Activated CD8-positive, alpha-beta memory T cell treated with anti-CD3 and anti-CD28 coated beads for 36 hours (primary cell): ENCODE measurements around the gene JMJD1C. TPM values are rescaled to one million over a fixed set of nuclear protein-coding genes. Genes with fewer than 3 reads are reported as not detected.
"Not testable (repeated sequence)": the region's sequence is repeated elsewhere in the genome, so short reads cannot be mapped to it uniquely, and the experiment has no call there.

ENCODE experiments used
- CTCF ChIA-PET: fragments of 350-600 bp; sonication (Branson Sonifier 250); formaldehyde crosslinking; loops from one replicate; lab custom pipeline; 2021; ENCODE audit warnings: antibody characterized with exemption; lab: Charles Lee
- POLR2A ChIA-PET: fragments of 350-600 bp; sonication (Branson Sonifier 250); formaldehyde crosslinking; loops from one replicate; lab custom pipeline; 2021; ENCODE audit warnings: antibody characterized with exemption; lab: Charles Lee
- total RNA-seq, 2 experiments: library from RNA; stranded (reverse); gene quantifications; one replicate each; pipeline ENCODE4 v1.2.3, GENCODE V29; 2021

JMJD1C gene
- total RNA-seq, 2 experiments from 2014 or later = 41.1 to 43.2 TPM

GRCh38 chr10:63171255-63171855 is 294.4 kb downstream of the JMJD1C start:
- CTCF ChIA-PET = interaction anchor here (0.5 to 0.6 kb wide), 2 partner anchors 354 to 535 kb away, joined by 3 read pairs; no protein-coding TSS in a partner anchor
- POLR2A ChIA-PET = no interaction called here

DNA sequence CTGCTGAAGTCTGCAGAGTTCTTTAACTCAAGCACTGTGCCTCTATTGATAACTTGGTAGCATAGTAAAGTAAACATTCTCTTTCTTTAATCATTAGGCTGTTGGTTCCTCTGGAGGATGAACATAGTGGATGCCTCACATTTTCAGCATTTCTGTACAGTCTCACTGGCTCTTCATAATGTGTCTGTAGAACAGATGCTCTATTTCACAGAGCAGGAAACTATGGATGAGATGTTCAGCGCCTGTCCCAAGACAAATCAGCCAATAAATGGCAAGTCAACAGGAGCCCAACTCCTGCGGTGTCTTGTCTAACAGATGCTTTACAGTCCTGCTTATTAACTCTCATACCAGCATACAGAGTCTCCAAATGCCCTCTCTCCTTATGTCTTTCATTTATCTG is 296.2 kb downstream of the JMJD1C start:
- CTCF ChIA-PET = no interaction called here
- POLR2A ChIA-PET = no interaction called here

DNA sequence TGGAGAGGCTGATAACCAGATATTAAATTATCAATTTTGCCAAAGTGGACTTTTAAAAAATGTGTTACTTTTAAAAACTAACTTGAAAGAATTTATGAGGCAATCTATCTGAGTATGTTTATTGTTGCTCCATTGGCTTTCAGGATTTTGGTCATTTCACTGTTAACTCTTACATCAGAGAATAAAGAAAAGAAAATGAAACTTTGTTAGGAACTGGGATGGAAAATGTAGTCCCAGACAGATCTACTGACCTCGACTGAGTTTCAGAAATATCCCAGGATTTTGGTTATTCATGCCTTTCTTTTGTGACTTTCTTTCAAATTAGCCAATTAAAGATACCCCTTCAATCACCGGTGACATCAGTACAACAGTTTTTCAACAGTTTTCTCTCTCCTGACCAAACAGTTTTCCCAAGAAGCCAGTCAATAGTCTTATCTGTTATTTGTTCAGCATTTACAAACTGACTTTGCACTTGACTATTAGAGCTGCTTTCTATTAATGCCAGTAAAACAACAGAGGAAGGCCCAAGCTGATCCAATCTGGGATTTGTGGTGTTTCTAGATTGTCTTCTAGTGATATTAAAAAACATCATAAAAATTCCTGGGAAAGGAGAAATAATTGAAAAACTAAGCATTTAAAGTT is 296.8 kb downstream of the JMJD1C start:
- ChIA-PET POLR2A (no interaction called here), CTCF (no interaction called here)

- ChIA-PET POLR2A (interaction anchor here (1.0 to 1.3 kb wide), 3 partner anchors 34 to 463 kb away, joined by 3 read pairs; partner anchors contain the start of gene NRBF2), CTCF (interaction anchor here (0.7 to 3.6 kb wide), 12 partner anchors 9 to 553 kb away, joined by 3 to 27 read pairs (median 4); partner anchors contain the start of gene NRBF2)
Observed at GRCh38 chr10:63166742-63167258, 299.0 kb downstream of the JMJD1C start.

- ChIA-PET CTCF (interaction anchor here (1.6 to 3.6 kb wide), 3 partner anchors 14 to 555 kb away, joined by 4 to 27 read pairs (median 22); no protein-coding TSS in a partner anchor), POLR2A (no interaction called here)
Observed at GRCh38 chr10:63165249-63165648, 300.5 kb downstream of the JMJD1C start.

- POLR2A ChIA-PET = no interaction called here
- CTCF ChIA-PET = interaction anchor here (3.6 kb wide), 1 partner anchor 556 kb away, joined by 27 read pairs; no protein-coding TSS in a partner anchor
Observed at GRCh38 chr10:63164166-63164623, 301.6 kb downstream of the JMJD1C start.

DNA sequence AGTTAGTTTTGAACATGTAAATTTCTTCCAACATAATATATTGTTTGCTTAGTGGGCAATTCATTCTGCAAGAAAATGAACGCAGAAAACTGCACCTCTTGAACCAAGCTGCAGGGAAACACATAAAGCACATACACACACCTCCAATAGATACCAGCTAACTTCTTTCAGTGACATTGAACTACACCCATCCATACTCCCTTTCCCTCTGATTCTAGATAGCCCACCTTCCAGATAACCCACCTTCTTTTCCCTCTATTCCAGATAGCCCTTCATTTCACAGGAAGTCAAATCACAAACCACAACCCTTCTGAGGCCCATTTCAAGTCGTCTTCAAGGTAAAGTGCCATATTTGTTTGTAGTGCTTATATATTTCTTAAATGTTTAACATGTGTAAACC is 304.2 kb downstream of the JMJD1C start:
- CTCF ChIA-PET = interaction anchor here (1.4 to 1.9 kb wide), 2 partner anchors 558 to 724 kb away, joined by 4 to 5 read pairs; no protein-coding TSS in a partner anchor
- POLR2A ChIA-PET = no interaction called here

GRCh38 chr10:63157845-63158624 is 307.7 kb downstream of the JMJD1C start:
- ChIA-PET POLR2A (interaction anchor here (0.6 kb wide), 1 partner anchor 249 kb away, joined by 4 read pairs; no protein-coding TSS in a partner anchor), CTCF (interaction anchor here (0.6 to 3.1 kb wide), 14 partner anchors 9 to 1117 kb away, joined by 3 to 16 read pairs (median 4); no protein-coding TSS in a partner anchor)

- CTCF ChIA-PET = interaction anchor here (0.7 to 3.1 kb wide), 3 partner anchors 11 to 146 kb away, joined by 3 to 16 read pairs (median 3); no protein-coding TSS in a partner anchor
- POLR2A ChIA-PET = interaction anchor here (0.9 kb wide), 1 partner anchor 22 kb away, joined by 3 read pairs; no protein-coding TSS in a partner anchor
Observed at GRCh38 chr10:63156236-63156635, 309.5 kb downstream of the JMJD1C start.

GRCh38 chr10:63155388-63156020 is 310.3 kb downstream of the JMJD1C start:
- POLR2A ChIA-PET = interaction anchor here (0.5 to 0.9 kb wide), 2 partner anchors 21 to 474 kb away, joined by 3 read pairs; no protein-coding TSS in a partner anchor
- CTCF ChIA-PET = interaction anchor here (0.8 kb wide), 1 partner anchor 11 kb away, joined by 4 read pairs; no protein-coding TSS in a partner anchor

GRCh38 chr10:63154546-63155387 is 311.0 kb downstream of the JMJD1C start:
- CTCF ChIA-PET = interaction anchor here (0.8 kb wide), 1 partner anchor 12 kb away, joined by 4 read pairs; no protein-coding TSS in a partner anchor
- POLR2A ChIA-PET = interaction anchor here (0.5 kb wide), 1 partner anchor 474 kb away, joined by 3 read pairs; no protein-coding TSS in a partner anchor

- POLR2A ChIA-PET, CTCF ChIA-PET: not testable (repeated sequence)
Observed at GRCh38 chr10:63153868-63154545, 311.8 kb downstream of the JMJD1C start.

DNA sequence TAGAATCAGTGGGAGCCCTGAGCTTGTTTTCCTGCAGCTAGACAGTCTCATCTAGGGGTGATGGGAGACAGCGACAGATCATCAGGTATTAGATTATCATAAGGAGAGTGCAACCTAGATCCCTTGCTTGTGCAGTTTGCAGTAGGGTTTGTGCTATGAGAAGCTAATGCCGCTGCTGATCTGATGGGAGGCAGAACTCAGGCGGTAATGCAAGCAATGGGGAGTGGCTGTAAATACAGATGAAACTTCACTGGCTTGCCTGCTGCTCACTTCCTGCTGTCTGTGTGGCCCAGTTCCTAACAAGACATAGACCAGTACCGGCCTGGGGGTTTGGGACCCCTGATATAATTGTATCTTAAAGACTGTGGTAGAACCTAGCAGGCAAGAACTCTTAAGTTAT is 315.0 kb downstream of the JMJD1C start:
- POLR2A ChIA-PET = no interaction called here

GRCh38 chr10:63146503-63146902 is 319.3 kb downstream of the JMJD1C start:
- CTCF ChIA-PET = interaction anchor here (0.5 to 1.1 kb wide), 2 partner anchors 11 to 23 kb away, joined by 4 to 5 read pairs; no protein-coding TSS in a partner anchor
- POLR2A ChIA-PET = interaction anchor here (1.4 kb wide), 1 partner anchor 12 kb away, joined by 3 read pairs; no protein-coding TSS in a partner anchor

More for the DNA sequence above, 315.0 kb downstream of the JMJD1C start:
- CTCF ChIA-PET = interaction anchor here (0.6 to 0.8 kb wide), 2 partner anchors 15 kb away, joined by 3 to 4 read pairs; no protein-coding TSS in a partner anchor

GRCh38 chr10:63145782-63146181 is 320.0 kb downstream of the JMJD1C start:
- ChIA-PET POLR2A (interaction anchor here (1.4 kb wide), 1 partner anchor 11 kb away, joined by 3 read pairs; no protein-coding TSS in a partner anchor), CTCF (interaction anchor here (1.1 kb wide), 1 partner anchor 12 kb away, joined by 5 read pairs; no protein-coding TSS in a partner anchor)

DNA sequence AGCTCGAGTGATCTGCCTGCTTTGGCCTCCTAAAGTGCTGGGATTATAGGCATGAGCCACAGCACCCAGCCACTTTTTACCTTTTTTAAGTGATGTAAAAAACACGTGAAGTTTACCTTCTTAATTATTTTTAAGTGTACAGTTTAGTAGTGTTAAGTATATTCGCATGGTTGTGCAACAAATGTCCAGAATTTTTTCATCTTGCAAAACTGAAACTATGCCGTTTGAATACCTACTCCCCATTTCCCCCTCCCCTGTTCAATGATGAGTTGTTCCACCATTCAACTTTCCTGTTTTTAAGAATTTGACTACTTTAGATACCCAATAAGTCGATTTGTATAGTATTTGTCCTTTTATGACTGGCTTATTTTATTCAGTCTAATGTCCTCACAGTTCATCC is 321.8 kb downstream of the JMJD1C start:
- ChIA-PET CTCF (no interaction called here), POLR2A (no interaction called here)
